Vagina (tissue), 2 donors: ENCODE measurements around the gene SMIM20. TPM values are rescaled to one million over a fixed set of nuclear protein-coding genes. Genes with fewer than 3 reads are reported as not detected.

Experiments used
- DNase-seq, 2 donors: peaks; one replicate each; pipeline ENCODE4 v3.0.0-alpha.2; 2017; ENCODE audit errors: extremely low spot score in 2 of 2
- H3K27ac ChIP-seq: fragments of 200-600 bp; sonication (generic); one replicate; pipeline ENCODE4 v1.5.1; 2019
- H3K27me3 ChIP-seq: fragments of 200-600 bp; sonication (generic); one replicate; pipeline ENCODE4 v1.5.1; 2019
- H3K36me3 ChIP-seq, 2 donors: fragments of 200-600 bp; sonication (generic); one replicate each; pipeline ENCODE4 v1.5.1; 2017 to 2019
- H3K4me1 ChIP-seq: fragments of 200-600 bp; sonication (generic); one replicate; pipeline ENCODE4 v1.5.1; 2019
- H3K4me3 ChIP-seq, 2 donors: fragments of 200-600 bp; sonication (generic); 1 replicate in 1 of 2; 2 replicates in 1 of 2; pipeline ENCODE4 v1.5.1; 2016 to 2019
- H3K9me3 ChIP-seq: fragments of 200-600 bp; sonication (generic); one replicate; pipeline ENCODE4 v1.5.1; 2019
- CTCF ChIP-seq, 3 experiments: fragments of 450-650 bp in 2 of 3; fragments of 200-600 bp in 1 of 3; sonication (generic) in 1 of 3; IDR thresholded peaks; one replicate each; pipeline ENCODE4 v1.5.1; 2017 to 2019; ENCODE audit warnings: antibody characterized with exemption in 3 of 3, mild to moderate bottlenecking in 2 of 3, moderate library complexity in 2 of 3
- POLR2A ChIP-seq, 2 donors: fragments of 450-650 bp; IDR thresholded peaks; one replicate each; pipeline ENCODE4 v1.6.1; 2017; ENCODE audit warnings: antibody characterized with exemption in 2 of 2, mild to moderate bottlenecking in 2 of 2, moderate library complexity in 2 of 2
- POLR2AphosphoS5 ChIP-seq, 2 donors: sonication (generic); formaldehyde crosslinking; IDR thresholded peaks; one replicate each; pipeline ENCODE4 v1.9.0; 2017; ENCODE audit warnings: antibody characterized with exemption in 2 of 2, mild to moderate bottlenecking in 2 of 2, low read depth in 1 of 2; ENCODE audit not compliant: insufficient read depth in 1 of 2
- intact Hi-C: fragments of 100-400 bp; cut with DNase I; formaldehyde crosslinking; loops from one replicate; pipeline ENCODE4 v1.15.1; 2023
- total RNA-seq: library from RNA; depleted of rRNA; stranded (reverse); fragments of >200 nt; gene quantifications from one replicate; pipeline ENCODE4 v1.2.3, GENCODE V29; 2016

The SMIM20 gene
- total RNA-seq, 1 donor from 2014 or later, result 12.8 TPM

GRCh38 chr4:25913056-25913850, 767 bp upstream of the SMIM20 start:
- TF ChIP-seq POLR2A (IDR thresholded peaks at IDR 0.05) (no peak), CTCF (IDR thresholded peaks at IDR 0.05) (no peak), POLR2AphosphoS5 (IDR thresholded peaks at IDR 0.05; ENCODE audit: insufficient read depth in 1 of 2, low read depth in 1 of 2) (no peak)
- peak overlapping the region; percentile 75 to 78 for H3K4me3 ChIP-seq
- no peaks in the 10 kb centered on the region for H3K27me3 ChIP-seq
- peak overlapping the region; percentile 81 for H3K27ac ChIP-seq
- no peak for DNase-seq
- no peaks in the 10 kb centered on the region for H3K36me3 ChIP-seq
- intact Hi-C loops, result no loop called here
- peaks cover 20% of the 10 kb centered on the region for H3K4me1 ChIP-seq
- H3K9me3 ChIP-seq, result no peaks in the 10 kb centered on the region

- H3K36me3 ChIP-seq, result no peaks in the 10 kb centered on the region
- DNase-seq, result no peak
- intact Hi-C loops, result no loop called here
- no peaks in the 10 kb centered on the region for H3K9me3 ChIP-seq
- TF ChIP-seq POLR2A (IDR thresholded peaks at IDR 0.05) (no peak), CTCF (IDR thresholded peaks at IDR 0.05) (no peak), POLR2AphosphoS5 (IDR thresholded peaks at IDR 0.05; ENCODE audit: insufficient read depth in 1 of 2, low read depth in 1 of 2) (no peak)
- no peaks in the 10 kb centered on the region for H3K27me3 ChIP-seq
- H3K27ac ChIP-seq, result peak overlapping the region; percentile 81
- H3K4me3 ChIP-seq, result peak overlapping the region; percentile 75 to 78
- peaks cover 20% of the 10 kb centered on the region for H3K4me1 ChIP-seq
Observed at GRCh38 chr4:25914670-25915352, 791 bp downstream of the SMIM20 start.

- no peaks in the 10 kb centered on the region for H3K36me3 ChIP-seq
- H3K27me3 ChIP-seq, result no peaks in the 10 kb centered on the region
- peaks cover 20% of the 10 kb centered on the region for H3K4me1 ChIP-seq
- H3K27ac ChIP-seq, result no peak overlapping the region
- TF ChIP-seq POLR2AphosphoS5 (IDR thresholded peaks at IDR 0.05; ENCODE audit: insufficient read depth in 1 of 2, low read depth in 1 of 2) (no peak), POLR2A (IDR thresholded peaks at IDR 0.05) (no peak), CTCF (IDR thresholded peaks at IDR 0.05) (no peak)
- no peak overlapping the region for H3K4me3 ChIP-seq
- DNase-seq, result no peak
- intact Hi-C loops, result no loop called here
- no peaks in the 10 kb centered on the region for H3K9me3 ChIP-seq
Observed at GRCh38 chr4:25915353-25915705, 1.3 kb downstream of the SMIM20 start.

GRCh38 chr4:25916870-25917269, 2.9 kb downstream of the SMIM20 start:
- H3K9me3 ChIP-seq, result no peaks in the 10 kb centered on the region
- intact Hi-C loops, result no loop called here
- no peak for TF ChIP-seq CTCF (IDR thresholded peaks at IDR 0.05)
- TF ChIP-seq POLR2A (IDR thresholded peaks at IDR 0.05), result no peak
- no peak for TF ChIP-seq POLR2AphosphoS5 (IDR thresholded peaks at IDR 0.05; ENCODE audit: insufficient read depth in 1 of 2, low read depth in 1 of 2)

GRCh38 chr4:25919676-25920075, 5.7 kb downstream of the SMIM20 start:
- no peaks in the 10 kb centered on the region for H3K9me3 ChIP-seq
- peaks cover 9% of the 10 kb centered on the region for H3K4me1 ChIP-seq
- intact Hi-C loops, result no loop called here
- no peaks in the 10 kb centered on the region for H3K36me3 ChIP-seq
- no peak overlapping the region for H3K27ac ChIP-seq
- H3K27me3 ChIP-seq, result no peaks in the 10 kb centered on the region
- DNase-seq, result no peak
- TF ChIP-seq CTCF (IDR thresholded peaks at IDR 0.05) (no peak), POLR2A (IDR thresholded peaks at IDR 0.05) (no peak), POLR2AphosphoS5 (IDR thresholded peaks at IDR 0.05; ENCODE audit: insufficient read depth in 1 of 2, low read depth in 1 of 2) (no peak)
- no peak overlapping the region for H3K4me3 ChIP-seq

More at GRCh38 chr4:25916870-25917269, 2.9 kb downstream of the SMIM20 start:
- H3K27me3 ChIP-seq, result no peaks in the 10 kb centered on the region
- no peak overlapping the region for H3K4me3 ChIP-seq
- no peaks in the 10 kb centered on the region for H3K36me3 ChIP-seq
- H3K4me1 ChIP-seq, result peaks cover 20% of the 10 kb centered on the region
- no peak overlapping the region for H3K27ac ChIP-seq
- DNase-seq, result no peak
